HCT116 (cell line): ENCODE data around the gene KLC4. TPM values are rescaled to one million over a fixed set of nuclear protein-coding genes. Genes with fewer than 3 reads are reported as not detected.

Experiments used
- ATAC-seq: fragments of 200-7000 bp; cut with Tn5 transposase; 2 replicates; pipeline ENCODE4 v1.9.1; 2020; ENCODE audit warnings: mild to moderate bottlenecking, moderate library complexity
- BruUV-seq: library from RNA; stranded (reverse); fragments of 400-500 nt; replicated peaks from 2 replicates; lab custom pipeline; 2021; lab: Mats Ljungman, UMichigan
- CTCF ChIA-PET: fragments of 300-600 bp; sonication (Branson Sonifier 250); formaldehyde crosslinking; loops from one replicate; lab custom pipeline; 2021; ENCODE audit warnings: antibody characterized with exemption; lab: Charles Lee
- POLR2A ChIA-PET: fragments of 300-600, 350-600 bp; sonication (Branson Sonifier 250); formaldehyde crosslinking; loops from one replicate; lab custom pipeline; 2021; ENCODE audit warnings: antibody characterized with exemption; lab: Charles Lee
- RAD21 ChIA-PET, 2 experiments: fragments of 300-600 bp; sonication (Branson Sonifier 250); formaldehyde crosslinking; loops; one replicate each; lab custom pipeline; 2023; ENCODE audit warnings: low total read pairs in 2 of 2; ENCODE audit not compliant: uncharacterized antibody in 2 of 2, unreplicated experiment in 2 of 2, low non-redundant PET in 1 of 2; lab: Charles Lee
- DNase-seq: peaks from one replicate; pipeline ENCODE4 v3.0.0-alpha.2; 2010; ENCODE audit warnings: low read depth, low spot score
- H2AFZ ChIP-seq: fragments of 200-600 bp; shearing (Covaris generic), sonication (generic); 2 replicates; pipeline ENCODE4 v1.6.1; 2017; ENCODE audit warnings: low read depth, mixed run types, mixed read lengths, antibody characterized with exemption, low read length; ENCODE audit not compliant: poor library complexity, severe bottlenecking
- H3K27ac ChIP-seq: 2 replicates; pipeline ENCODE4 v1.5.1; 2012; ENCODE audit warnings: low read depth, low read length
- H3K27me3 ChIP-seq: fragments of 200-600 bp; sonication (generic); 2 replicates; pipeline ENCODE4 v1.6.1; 2016; ENCODE audit warnings: mixed run types, low read length, mixed read lengths; ENCODE audit not compliant: insufficient read depth
- H3K36me3 ChIP-seq, 2 experiments: fragments of 200-500 bp in 1 of 2; fragments of 200-600 bp in 1 of 2; sonication (Bioruptor generic) in 1 of 2; sonication (generic) in 1 of 2; 2 replicates each; pipeline versions ENCODE4 v1.5.1 to v1.6.1; 2014 to 2016; ENCODE audit warnings: low read length in 2 of 2, inconsistent platforms in 1 of 2, mixed read lengths in 1 of 2, mixed run types in 1 of 2; ENCODE audit not compliant: insufficient read depth in 2 of 2, control insufficient read depth in 1 of 2
- H3K4me1 ChIP-seq, 2 experiments: fragments of 200-600 bp in 1 of 2; sonication (generic) in 1 of 2; 2 replicates each; pipeline versions ENCODE4 v1.5.1 to v1.6.1; 2012 to 2017; ENCODE audit warnings: low read length in 2 of 2, inconsistent platforms in 1 of 2, mild to moderate bottlenecking in 1 of 2, mixed read lengths in 1 of 2, mixed run types in 1 of 2, moderate library complexity in 1 of 2; ENCODE audit not compliant: insufficient read depth in 2 of 2, control insufficient read depth in 1 of 2
- H3K4me2 ChIP-seq: fragments of 200-600 bp; sonication (generic); 2 replicates; pipeline ENCODE4 v1.6.1; 2017; ENCODE audit warnings: mixed run types, low read length, mixed read lengths
- H3K4me3 ChIP-seq, 2 experiments: fragments of 200-600 bp in 1 of 2; sonication (generic) in 1 of 2; replicated peaks in 1 of 2; 2 replicates each; pipeline ENCODE4 v1.5.1; 2011 to 2016; ENCODE audit warnings: low read length in 2 of 2, control low read depth in 1 of 2, low read depth in 1 of 2, mild to moderate bottlenecking in 1 of 2, mixed read lengths in 1 of 2, mixed run types in 1 of 2
- H3K79me2 ChIP-seq: fragments of 200-600 bp; sonication (generic); 2 replicates; pipeline ENCODE4 v1.6.1; 2017; ENCODE audit warnings: mild to moderate bottlenecking, mixed run types, low read length, moderate library complexity, mixed read lengths; ENCODE audit not compliant: insufficient read depth
- H3K9ac ChIP-seq: fragments of 200-600 bp; sonication (generic); 2 replicates; pipeline ENCODE4 v1.6.1; 2016; ENCODE audit warnings: low read length, mixed read lengths
- H3K9me2 ChIP-seq: fragments of 200-600 bp; sonication (generic), shearing (Covaris generic); 2 replicates; pipeline ENCODE4 v1.6.1; 2017; ENCODE audit warnings: mixed run types, mild to moderate bottlenecking, moderate library complexity; ENCODE audit not compliant: insufficient read depth
- H3K9me3 ChIP-seq, 2 experiments: fragments of 200-500 bp in 1 of 2; fragments of 200-600 bp in 1 of 2; sonication (Bioruptor generic) in 1 of 2; sonication (generic) in 1 of 2; 2 replicates each; pipeline ENCODE4 v1.6.1; 2014 to 2017; ENCODE audit warnings: low read length in 2 of 2, mixed read lengths in 2 of 2, inconsistent platforms in 1 of 2, low read depth in 1 of 2, mild to moderate bottlenecking in 1 of 2, mixed run types in 1 of 2, moderate library complexity in 1 of 2; ENCODE audit not compliant: control insufficient read depth in 1 of 2, insufficient read depth in 1 of 2
- H4K20me1 ChIP-seq: fragments of 200-600 bp; sonication (generic), shearing (Covaris generic); 2 replicates; pipeline ENCODE4 v1.6.1; 2017; ENCODE audit warnings: mixed run types, mild to moderate bottlenecking, moderate library complexity; ENCODE audit not compliant: insufficient read depth
- CEBPB ChIP-seq: IDR thresholded peaks from 2 replicates; pipeline ENCODE4 v1.6.1; 2012; ENCODE audit warnings: low read depth
- EGR1 ChIP-seq: IDR thresholded peaks from 2 replicates; pipeline ENCODE4 v1.6.1; 2012; ENCODE audit warnings: low read depth
- EZH2phosphoT487 ChIP-seq: fragments of 200-600 bp; IDR thresholded peaks from 2 replicates; pipeline ENCODE4 v1.6.1; 2018; ENCODE audit warnings: antibody characterized with exemption, borderline replicate concordance
- JUND ChIP-seq: IDR thresholded peaks from 2 replicates; pipeline ENCODE4 v1.6.1; 2012
- RAD21 ChIP-seq: IDR thresholded peaks from 2 replicates; pipeline ENCODE4 v1.6.1; 2012; ENCODE audit warnings: low read depth, mild to moderate bottlenecking
- SP1 ChIP-seq: IDR thresholded peaks from 2 replicates; pipeline ENCODE4 v1.6.1; 2012; ENCODE audit warnings: low read depth
- YY1 ChIP-seq: IDR thresholded peaks from 2 replicates; pipeline ENCODE4 v1.6.1; 2011; ENCODE audit warnings: low read length, low read depth, moderate library complexity, mild to moderate bottlenecking; ENCODE audit not compliant: insufficient replicate concordance; ENCODE audit errors: extremely low read depth
- ZFX ChIP-seq: fragments of 450-650 bp; IDR thresholded peaks from 2 replicates; pipeline ENCODE4 v1.6.1; 2017
- intact Hi-C: fragments of 100-400 bp; cut with micrococcal nuclease; formaldehyde crosslinking; loops from 2 replicates; pipeline ENCODE4 v1.10.0; 2022
- total RNA-seq: library from RNA; stranded (reverse); gene quantifications from one replicate; pipeline ENCODE4 v1.2.1, GENCODE V29; 2021; ENCODE audit not compliant: unreplicated experiment
- TF ChIP-seq, protein P1 (sequence below), 3 experiments: fragments of 200-600 bp in 1 of 3; sonication (generic) in 1 of 3; IDR thresholded peaks in 2 of 3; conservative IDR thresholded peaks in 1 of 3; 2 replicates each; pipeline ENCODE4 v1.5.1; 2012 to 2017; ENCODE audit warnings: low read depth in 2 of 3, low read length in 2 of 3, antibody characterized with exemption in 1 of 3, borderline replicate concordance in 1 of 3, control low read depth in 1 of 3, mild to moderate bottlenecking in 1 of 3, mixed read lengths in 1 of 3, mixed run types in 1 of 3, moderate library complexity in 1 of 3; ENCODE audit not compliant: insufficient read depth in 1 of 3
- TF ChIP-seq, protein P2 (sequence below): IDR thresholded peaks from 2 replicates; pipeline ENCODE4 v1.6.1; 2012; ENCODE audit warnings: low read depth
- TF ChIP-seq, protein P3 (sequence below): IDR thresholded peaks from 2 replicates; pipeline ENCODE4 v1.6.1; 2012

Gene KLC4
- total RNA-seq, 1 experiment from 2014 or later, result 16.2 TPM

DNA sequence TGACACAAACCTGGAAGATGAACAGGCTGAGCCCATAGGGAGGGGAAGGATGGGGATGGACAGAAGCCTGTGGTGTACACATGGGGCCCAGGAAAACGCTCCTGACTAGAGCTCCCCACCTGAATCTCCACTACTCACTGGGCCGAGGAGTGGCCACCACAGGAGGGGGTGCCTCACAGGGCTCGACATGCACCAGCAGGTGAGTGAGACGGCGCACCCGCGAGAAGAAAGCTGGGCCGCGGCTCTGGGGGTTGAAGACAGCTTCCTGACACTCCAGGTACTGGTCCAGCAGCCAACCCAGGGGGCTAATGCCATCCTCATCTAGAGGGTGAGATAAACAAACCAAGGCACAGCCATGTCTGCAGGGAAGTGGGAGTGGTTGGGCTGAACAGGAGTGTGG is 16.1 kb upstream of the KLC4 start:
- DNase-seq, result no peak
- H3K27me3 ChIP-seq, result no peaks in the 10 kb centered on the region
- no peaks in the 10 kb centered on the region for H3K79me2 ChIP-seq
- ChIA-PET POLR2A (no interaction called here), CTCF (no interaction called here), RAD21 (no interaction called here)
- no peak overlapping the region for H3K9ac ChIP-seq
- ATAC-seq, result no peak
- H3K4me2 ChIP-seq, result no peak overlapping the region
- no peaks in the 10 kb centered on the region for H3K9me3 ChIP-seq
- no peaks in the 10 kb centered on the region for H3K4me1 ChIP-seq
- BruUV-seq, result no TSS peak
- H2AFZ ChIP-seq, result no peak overlapping the region
- no peaks in the 10 kb centered on the region for H4K20me1 ChIP-seq
- H3K4me3 ChIP-seq, result no peak overlapping the region
- no peak for TF ChIP-seq ZFX
- TF ChIP-seq, protein P1, sequence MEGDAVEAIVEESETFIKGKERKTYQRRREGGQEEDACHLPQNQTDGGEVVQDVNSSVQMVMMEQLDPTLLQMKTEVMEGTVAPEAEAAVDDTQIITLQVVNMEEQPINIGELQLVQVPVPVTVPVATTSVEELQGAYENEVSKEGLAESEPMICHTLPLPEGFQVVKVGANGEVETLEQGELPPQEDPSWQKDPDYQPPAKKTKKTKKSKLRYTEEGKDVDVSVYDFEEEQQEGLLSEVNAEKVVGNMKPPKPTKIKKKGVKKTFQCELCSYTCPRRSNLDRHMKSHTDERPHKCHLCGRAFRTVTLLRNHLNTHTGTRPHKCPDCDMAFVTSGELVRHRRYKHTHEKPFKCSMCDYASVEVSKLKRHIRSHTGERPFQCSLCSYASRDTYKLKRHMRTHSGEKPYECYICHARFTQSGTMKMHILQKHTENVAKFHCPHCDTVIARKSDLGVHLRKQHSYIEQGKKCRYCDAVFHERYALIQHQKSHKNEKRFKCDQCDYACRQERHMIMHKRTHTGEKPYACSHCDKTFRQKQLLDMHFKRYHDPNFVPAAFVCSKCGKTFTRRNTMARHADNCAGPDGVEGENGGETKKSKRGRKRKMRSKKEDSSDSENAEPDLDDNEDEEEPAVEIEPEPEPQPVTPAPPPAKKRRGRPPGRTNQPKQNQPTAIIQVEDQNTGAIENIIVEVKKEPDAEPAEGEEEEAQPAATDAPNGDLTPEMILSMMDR (IDR thresholded peaks at IDR 0.05 in 2 of 3, conservative IDR thresholded peaks at IDR 0.05 in 1 of 3; ENCODE audit: borderline replicate concordance in 1 of 3, insufficient read depth in 1 of 3, low read depth in 2 of 3, low read length in 2 of 3), result no peak
- TF ChIP-seq, protein P2, sequence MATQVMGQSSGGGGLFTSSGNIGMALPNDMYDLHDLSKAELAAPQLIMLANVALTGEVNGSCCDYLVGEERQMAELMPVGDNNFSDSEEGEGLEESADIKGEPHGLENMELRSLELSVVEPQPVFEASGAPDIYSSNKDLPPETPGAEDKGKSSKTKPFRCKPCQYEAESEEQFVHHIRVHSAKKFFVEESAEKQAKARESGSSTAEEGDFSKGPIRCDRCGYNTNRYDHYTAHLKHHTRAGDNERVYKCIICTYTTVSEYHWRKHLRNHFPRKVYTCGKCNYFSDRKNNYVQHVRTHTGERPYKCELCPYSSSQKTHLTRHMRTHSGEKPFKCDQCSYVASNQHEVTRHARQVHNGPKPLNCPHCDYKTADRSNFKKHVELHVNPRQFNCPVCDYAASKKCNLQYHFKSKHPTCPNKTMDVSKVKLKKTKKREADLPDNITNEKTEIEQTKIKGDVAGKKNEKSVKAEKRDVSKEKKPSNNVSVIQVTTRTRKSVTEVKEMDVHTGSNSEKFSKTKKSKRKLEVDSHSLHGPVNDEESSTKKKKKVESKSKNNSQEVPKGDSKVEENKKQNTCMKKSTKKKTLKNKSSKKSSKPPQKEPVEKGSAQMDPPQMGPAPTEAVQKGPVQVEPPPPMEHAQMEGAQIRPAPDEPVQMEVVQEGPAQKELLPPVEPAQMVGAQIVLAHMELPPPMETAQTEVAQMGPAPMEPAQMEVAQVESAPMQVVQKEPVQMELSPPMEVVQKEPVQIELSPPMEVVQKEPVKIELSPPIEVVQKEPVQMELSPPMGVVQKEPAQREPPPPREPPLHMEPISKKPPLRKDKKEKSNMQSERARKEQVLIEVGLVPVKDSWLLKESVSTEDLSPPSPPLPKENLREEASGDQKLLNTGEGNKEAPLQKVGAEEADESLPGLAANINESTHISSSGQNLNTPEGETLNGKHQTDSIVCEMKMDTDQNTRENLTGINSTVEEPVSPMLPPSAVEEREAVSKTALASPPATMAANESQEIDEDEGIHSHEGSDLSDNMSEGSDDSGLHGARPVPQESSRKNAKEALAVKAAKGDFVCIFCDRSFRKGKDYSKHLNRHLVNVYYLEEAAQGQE, result no peak
- TF ChIP-seq YY1, result no peak
- TF ChIP-seq EZH2phosphoT487, result no peak
- TF ChIP-seq JUND, result no peak
- no peak for TF ChIP-seq SP1
- TF ChIP-seq RAD21, result no peak
- TF ChIP-seq EGR1, result no peak
- no peak for TF ChIP-seq CEBPB
- TF ChIP-seq, protein P3, sequence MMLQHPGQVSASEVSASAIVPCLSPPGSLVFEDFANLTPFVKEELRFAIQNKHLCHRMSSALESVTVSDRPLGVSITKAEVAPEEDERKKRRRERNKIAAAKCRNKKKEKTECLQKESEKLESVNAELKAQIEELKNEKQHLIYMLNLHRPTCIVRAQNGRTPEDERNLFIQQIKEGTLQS, result no peak
- intact Hi-C loops, result no loop called here
- H3K36me3 ChIP-seq, result peaks cover 0 to 14% of the 10 kb centered on the region in 2 experiments; a peak in 2 of 4 replicates
- no peaks in the 10 kb centered on the region for H3K9me2 ChIP-seq
- H3K27ac ChIP-seq, result no peak overlapping the region
